Suprapubic skin (tissue), 3 donors: Measurements from ENCODE around the gene HMGN1.

Experiments used
- EP300 ChIP-seq: sonication (generic); formaldehyde crosslinking; IDR thresholded peaks from one replicate; pipeline ENCODE4 v1.6.1; 2017; ENCODE audit warnings: antibody characterized with exemption
- TF ChIP-seq, protein P1 (sequence below), 2 donors: fragments of 200-600 bp in 1 of 2; fragments of 450-650 bp in 1 of 2; sonication (generic) in 1 of 2; IDR thresholded peaks; one replicate each; pipeline ENCODE4 v1.5.1; 2016 to 2019; ENCODE audit warnings: antibody characterized with exemption in 2 of 2, mild to moderate bottlenecking in 1 of 2, moderate library complexity in 1 of 2

DNA sequence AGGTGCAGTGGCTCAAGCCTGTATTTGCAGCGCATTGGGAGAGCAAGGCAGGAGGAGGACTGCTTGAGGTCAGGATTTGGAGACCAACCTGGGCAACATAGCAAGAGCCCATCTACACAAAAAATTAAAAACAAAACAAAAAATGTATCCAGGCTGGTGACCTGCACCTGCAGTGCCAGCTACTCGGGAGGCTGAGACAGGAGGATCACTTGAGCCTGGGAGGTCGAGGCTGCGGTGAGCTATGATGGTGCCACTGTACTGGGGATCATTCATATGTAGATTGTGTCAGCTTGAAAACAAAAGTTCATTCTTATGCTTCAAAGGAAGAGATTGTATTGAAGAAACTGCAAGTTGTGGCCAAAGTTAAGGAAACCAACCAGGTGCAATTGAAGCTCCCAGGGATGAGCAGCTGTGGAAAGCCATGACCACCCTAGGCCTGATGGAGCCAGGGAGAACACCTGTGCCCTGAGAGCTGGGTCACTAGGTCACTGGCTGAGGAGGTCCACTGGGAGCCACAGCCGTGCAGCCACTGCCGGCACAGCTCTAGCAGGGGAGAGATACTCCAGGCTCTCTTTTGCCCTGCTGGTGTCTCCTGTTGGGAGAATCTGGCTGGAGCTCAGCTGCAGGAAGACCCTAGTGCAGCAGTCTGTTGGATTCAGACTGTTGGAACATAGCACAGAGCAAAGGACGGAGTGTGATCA is 22.1 kb downstream of the HMGN1 start:
- no peak for TF ChIP-seq EP300
- TF ChIP-seq, protein P1, sequence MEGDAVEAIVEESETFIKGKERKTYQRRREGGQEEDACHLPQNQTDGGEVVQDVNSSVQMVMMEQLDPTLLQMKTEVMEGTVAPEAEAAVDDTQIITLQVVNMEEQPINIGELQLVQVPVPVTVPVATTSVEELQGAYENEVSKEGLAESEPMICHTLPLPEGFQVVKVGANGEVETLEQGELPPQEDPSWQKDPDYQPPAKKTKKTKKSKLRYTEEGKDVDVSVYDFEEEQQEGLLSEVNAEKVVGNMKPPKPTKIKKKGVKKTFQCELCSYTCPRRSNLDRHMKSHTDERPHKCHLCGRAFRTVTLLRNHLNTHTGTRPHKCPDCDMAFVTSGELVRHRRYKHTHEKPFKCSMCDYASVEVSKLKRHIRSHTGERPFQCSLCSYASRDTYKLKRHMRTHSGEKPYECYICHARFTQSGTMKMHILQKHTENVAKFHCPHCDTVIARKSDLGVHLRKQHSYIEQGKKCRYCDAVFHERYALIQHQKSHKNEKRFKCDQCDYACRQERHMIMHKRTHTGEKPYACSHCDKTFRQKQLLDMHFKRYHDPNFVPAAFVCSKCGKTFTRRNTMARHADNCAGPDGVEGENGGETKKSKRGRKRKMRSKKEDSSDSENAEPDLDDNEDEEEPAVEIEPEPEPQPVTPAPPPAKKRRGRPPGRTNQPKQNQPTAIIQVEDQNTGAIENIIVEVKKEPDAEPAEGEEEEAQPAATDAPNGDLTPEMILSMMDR (IDR thresholded peaks at IDR 0.05): no peak
